ENCODE measurements around the gene CBFA2T3.
"Not testable (repeated sequence)": the region's sequence is repeated elsewhere in the genome, so short reads cannot be mapped to it uniquely, and the experiment has no call there.

CBFA2T3 gene

DNA sequence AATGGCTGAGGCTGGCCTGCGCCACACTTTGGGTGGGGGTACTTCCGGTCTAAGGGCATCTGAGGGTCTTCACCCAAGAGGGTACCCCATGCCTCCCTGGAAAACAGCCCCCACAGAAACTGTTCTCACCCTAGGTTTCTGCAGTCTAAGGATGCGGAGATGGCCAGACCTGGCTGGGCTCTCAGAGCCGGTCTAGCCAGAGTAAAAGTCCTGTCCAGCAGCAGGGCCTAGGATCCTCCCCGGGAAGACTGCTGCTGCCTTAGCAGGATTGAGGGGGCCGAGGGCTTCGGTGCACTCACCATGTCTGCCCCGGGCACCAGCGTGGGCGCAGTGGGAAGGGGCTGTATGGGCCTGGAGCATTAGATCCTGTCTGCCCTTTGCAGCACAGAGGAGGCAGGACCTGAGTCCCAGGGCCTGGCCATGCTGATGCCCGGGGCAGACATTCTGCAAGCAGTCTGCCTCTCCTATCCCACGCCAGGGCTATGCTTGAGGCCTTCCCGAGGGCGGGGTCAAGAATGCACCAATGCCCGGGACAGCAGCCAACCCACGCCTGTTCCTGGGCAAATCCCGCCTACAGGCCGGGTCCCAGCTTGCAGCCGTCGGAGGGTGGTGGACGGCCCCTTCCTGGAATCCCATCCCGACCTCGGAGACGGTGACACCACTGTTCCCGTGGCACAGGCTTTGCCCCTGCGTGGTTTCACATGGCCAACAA, 54.7 kb downstream of the CBFA2T3 start:
- DNase-seq, result peak; percentile 74

DNA sequence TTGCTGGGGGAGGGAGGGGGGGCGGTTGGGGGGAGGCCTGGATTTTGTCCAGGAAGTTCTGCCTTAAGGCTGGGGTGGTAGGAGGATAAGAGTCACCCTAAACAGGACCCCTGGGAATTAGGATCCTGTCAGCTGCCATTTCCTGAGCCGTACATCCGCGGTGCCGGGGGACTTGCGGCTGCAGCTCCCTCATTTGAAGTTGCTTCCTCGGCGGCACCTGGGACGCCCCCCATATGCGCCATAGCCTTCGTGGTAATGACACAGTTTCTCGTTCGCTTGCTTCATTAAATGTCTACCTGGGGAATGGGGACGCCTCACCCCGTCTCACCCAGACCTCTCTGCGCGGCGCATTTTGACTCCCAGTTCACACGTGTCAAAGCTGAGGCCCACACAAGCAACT, 55.4 kb downstream of the CBFA2T3 start:
- DNase-seq, result no peak

DNA sequence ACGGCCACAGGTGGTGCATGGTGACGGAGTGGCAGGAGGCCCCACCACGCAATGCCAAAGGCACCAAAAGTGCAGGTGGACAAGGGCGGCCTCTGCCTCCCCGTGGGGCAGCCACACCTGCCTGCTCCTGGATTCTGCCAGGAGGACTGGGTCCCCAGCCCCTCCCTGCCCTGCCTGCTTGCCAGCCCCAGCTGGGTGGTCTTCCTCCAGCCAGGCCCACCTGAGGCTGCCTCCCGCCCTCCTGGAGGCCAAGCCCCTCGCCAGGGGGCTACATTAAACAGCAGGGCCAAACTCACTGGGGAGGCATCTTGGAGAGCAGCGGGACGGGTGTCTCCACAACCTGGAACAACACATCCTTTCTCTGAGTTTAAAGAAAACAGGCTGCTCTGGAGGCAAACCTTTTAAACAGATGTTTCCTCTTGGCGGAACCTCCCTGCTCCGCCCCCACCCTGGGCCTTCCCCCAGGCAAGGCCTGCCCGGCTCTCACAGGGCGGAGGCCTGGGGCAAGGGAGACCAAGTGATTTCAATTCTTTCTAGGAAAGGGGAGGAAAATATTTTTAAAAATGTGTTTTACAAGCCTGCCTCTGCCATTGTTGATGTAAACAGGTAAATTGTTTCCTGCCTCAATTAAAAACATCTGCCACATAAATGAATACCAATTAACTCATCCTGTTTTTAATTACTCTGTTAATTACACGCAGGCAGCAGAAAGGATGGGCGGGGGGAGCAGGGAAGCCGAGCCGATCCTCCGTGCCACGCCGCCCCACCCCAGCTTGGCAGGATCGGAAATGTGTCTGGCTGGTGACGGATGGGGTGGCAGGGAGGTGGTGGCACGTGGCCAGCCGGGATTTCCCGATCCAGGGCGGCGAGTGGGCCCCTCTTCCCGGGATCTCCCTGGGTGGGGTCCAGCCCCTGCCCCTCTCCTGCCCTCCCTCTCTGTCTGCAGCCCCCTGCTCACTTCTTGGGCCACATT, 56.1 kb downstream of the CBFA2T3 start:
- peak; percentile 65 for DNase-seq

DNA sequence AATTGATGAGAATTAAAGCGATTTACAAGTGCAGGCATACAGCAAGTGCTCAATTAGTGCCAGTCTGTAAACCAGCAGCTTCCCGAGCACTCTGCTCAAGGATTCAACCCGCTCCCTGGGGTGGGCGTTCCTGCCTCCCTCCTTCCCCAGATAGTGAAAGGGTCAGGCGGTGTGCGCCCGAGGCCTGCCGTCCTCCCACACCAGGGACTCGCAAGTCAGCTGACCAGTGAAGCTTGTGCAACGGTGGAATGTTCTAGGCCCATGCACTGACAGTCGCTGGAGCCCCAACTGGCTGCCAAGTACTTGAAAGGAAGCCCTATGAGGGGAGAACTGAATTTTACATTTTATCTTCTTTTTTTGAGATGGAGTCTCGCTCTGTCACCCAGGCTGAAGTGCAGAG, 57.1 kb downstream of the CBFA2T3 start:
- no peak for DNase-seq

DNA sequence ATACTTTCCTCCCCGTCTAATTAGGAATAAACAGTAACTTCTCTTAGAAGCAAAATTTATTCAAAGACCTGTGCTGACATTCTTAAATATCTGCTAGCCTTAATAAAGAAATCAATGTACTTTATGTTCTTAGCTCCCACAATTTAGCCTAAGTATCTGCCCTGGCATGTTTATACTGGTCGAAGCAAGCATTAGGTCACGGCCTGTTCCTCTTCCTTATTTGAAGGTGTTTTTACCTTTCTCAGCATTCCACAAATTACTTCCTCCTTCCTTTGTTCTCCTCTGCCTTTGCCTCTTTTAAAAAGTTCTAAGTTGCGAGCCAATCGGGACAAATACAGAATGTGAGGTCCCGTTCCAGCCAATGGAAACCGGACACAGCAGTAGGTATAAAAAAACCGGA, 58.1 kb downstream of the CBFA2T3 start:
- not testable (repeated sequence) for DNase-seq

DNA sequence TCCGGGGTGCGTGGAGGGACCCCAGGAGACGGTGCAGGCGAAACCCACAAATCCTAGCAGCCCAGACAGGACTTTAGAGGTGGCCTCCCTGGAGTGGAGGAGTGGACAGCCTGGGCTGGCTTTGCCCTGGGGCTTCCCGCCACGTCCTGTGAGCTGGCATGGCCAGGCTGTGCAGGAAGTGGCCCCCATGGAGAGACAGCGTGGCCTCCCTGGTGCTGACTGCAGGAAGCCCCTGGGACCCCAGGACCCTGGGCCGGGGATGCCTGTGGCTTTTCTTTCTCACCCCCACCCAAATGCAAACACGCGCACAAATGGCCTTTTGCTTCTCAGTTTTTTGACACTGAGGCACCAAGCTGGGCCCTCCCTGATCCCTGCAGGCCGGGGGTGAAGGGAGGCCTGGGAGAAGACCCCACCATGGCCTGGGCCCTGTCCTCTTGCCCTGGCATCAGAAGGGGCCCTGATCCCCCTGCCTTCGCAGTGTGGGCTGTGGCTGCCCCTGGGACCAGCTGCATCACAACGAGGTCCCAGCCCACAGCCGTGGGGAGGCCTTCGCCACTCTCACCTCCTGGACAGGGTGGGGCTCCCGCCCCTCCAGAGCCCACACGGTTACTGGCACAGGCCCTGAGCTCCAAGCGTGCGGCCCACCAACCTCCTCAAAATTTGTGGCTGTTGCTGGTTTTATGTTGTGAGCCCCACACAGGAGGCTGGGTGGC, 58.9 kb downstream of the CBFA2T3 start:
- no peak for DNase-seq

DNA sequence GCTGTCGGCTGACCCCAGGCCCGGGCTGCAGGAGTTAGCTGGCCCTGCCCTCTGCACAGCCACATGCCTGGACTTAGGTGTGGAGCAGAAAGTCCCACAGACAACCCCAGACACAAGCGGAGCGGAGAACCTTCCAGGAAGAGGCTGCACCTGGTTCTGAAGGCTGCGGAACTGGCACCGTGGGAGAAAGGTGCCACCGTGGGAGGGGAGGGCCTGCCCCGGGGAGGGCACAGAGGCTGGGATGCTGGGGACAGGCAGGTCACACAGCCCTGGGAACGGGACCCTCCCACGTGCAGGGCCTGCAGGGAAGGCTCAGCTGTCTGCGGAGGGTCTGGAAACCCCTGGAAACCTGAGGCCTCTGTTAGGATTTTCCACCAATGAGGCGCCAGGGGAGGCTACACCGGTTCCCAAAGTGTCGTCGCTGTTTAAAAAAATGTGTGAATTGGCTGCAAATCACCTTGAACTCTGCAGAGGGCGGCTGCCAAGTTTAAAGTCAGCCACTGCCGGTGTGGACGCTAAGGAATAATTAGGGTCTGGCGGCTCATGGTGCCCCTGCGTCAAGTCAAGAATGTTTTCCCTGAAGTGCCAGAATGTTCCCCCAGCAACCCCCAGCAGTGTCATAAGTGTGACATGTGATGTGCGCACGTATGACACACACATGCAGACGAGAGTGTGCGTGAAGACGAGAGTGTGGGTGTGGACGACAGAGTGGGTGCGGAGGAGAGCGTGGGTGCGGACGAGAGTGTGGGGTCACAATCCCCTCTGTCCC, 59.7 kb downstream of the CBFA2T3 start:
- no peak for DNase-seq

DNA sequence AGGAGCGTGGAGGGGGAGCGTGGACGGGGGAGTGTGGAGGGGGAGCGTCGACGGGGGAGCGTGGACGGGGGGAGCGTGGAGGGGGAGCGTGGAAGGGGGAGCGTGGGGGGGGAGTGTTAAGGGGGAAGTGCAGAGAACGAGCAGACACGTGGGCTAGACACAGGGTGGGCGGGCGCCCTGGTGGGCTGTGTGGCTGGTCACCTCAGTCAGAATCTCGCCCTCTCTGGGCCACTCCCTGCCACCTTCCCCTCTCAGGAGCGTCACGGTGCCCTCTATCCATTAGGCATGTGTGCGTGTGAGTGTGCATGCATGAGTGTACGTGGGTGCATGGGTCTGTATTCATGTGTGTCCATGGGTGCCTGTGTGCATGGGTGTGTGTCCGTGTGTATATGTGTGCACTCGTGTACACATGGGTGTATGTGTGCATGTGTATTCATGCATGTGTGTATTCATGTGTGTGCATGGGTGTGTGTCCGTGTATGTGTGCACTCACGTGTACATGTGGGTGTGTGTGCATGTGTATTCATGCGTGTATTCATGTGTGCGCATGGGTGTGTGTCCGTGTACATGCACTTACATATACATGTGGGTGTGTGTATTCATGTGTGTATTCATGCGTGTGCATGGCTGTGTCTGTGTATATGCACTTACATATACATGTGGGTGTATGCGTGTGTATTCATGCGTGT, 61.2 kb downstream of the CBFA2T3 start:
- DNase-seq, result no peak

DNA sequence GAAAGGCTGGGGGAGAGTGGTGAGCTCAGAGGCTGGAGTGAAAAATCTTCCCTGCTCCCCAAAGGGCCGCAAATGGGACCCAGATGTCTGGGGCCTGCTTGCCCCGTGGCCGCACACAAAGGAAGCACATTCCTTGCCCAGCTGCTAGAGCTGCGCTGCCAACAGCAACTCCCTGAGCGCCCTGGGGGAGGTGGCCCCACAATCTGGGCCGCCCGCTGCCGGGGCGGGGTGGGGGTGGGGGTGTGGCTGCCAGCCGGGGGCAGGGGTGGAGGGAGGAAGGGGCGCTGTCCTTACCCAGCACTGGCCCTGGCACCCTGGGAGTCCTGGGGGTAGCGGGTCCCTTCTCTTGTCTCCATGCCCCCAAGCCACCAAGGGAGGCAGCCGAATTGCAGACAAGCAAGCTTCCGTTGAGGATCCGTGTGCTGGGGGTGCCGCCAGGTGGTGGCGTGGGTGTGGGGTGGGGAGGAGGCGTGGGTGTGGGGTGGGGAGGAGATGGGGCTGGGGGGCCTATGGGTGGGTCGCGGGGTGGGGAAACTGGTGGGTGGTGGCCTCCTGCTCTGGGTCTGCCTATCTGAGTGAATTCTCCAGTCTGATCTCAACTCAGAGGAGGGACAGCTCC, 62.1 kb downstream of the CBFA2T3 start:
- DNase-seq, result peak; percentile 87

DNA sequence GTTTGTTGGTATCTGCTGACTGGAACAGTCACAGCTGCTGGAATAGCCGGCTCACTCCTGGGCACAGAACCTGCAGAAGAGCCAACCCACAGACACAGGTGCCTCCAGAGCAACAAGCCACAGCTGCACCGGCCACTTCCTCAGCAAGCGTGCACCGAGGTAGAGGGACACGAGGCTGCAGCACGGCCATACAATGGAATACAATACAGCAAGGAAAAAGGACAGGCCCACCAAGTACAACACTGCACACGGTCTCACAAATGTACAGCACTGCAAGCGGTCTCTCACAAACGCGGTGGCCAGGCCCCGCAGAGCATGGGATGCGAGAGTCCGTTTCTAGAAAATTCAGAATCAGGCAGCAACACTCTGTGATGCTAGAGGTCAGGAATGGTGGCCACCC, 63.1 kb downstream of the CBFA2T3 start:
- DNase-seq, result no peak

DNA sequence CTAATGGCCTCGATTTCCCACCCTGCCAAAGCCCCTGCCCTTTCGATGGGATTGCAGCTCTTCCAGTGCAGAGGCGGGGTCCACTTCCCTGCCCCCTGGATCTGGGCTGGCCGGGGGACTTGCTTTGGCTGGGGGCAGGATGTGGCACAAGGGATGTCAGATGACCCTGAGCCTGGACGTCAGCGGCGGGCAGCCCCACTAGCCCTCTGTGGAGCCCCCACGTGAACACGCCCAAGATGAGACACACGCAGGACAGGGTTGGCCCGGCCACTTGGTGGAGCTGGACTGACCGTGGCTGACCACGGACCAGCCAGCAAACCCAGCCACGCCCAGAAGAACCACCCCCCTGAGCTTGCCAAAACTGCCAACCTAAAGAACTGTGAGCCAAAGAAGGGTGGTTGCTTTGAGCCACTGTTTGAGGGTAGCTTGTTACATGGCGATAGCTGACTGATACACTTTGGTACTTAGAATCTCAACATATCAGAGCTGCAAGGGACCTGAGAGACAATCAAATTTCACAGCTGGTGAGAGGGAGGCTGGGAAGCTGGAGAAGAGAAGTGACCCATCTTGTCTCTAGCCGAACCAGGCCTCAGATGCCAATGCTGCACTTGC, 63.9 kb downstream of the CBFA2T3 start:
- no peak for DNase-seq

DNA sequence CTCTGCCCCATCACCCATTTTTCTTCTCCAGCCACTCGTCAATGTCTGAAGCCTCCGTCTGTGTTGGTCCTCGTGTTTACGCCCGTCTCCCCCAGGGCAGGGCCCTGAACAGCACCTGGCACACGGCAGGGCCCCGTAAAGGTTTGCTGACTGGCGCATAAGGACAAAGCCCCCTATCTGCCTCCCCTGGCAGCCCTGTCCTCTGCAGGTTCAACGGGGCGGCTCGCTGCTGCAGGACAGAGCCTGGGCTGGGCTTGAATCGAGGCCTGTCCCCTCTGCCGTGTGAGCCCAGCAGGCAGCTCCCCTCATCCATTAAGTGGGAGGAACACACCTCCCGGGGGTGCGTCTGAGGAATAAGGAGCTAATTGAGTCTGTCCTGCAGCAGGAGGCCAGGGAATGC, 64.5 kb downstream of the CBFA2T3 start:
- DNase-seq, result no peak

DNA sequence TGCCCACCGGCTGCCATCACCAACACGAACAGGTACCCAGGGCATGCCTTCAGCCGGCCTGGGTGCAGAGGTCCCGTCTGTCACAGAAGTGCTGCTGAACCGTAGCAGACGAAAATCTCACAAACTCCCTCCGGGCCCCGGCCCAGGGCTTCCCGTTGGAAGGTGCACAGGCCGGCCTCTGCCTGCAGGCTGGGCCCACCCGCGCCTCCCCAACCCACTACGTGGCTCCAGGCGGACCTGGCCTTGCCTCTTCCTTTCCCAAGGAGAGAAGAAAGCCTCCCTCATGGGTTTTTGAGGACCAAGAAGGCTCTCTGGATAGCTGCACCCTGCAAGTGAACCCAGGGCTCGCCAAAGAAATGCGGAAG, 65.1 kb downstream of the CBFA2T3 start:
- DNase-seq, result no peak

DNA sequence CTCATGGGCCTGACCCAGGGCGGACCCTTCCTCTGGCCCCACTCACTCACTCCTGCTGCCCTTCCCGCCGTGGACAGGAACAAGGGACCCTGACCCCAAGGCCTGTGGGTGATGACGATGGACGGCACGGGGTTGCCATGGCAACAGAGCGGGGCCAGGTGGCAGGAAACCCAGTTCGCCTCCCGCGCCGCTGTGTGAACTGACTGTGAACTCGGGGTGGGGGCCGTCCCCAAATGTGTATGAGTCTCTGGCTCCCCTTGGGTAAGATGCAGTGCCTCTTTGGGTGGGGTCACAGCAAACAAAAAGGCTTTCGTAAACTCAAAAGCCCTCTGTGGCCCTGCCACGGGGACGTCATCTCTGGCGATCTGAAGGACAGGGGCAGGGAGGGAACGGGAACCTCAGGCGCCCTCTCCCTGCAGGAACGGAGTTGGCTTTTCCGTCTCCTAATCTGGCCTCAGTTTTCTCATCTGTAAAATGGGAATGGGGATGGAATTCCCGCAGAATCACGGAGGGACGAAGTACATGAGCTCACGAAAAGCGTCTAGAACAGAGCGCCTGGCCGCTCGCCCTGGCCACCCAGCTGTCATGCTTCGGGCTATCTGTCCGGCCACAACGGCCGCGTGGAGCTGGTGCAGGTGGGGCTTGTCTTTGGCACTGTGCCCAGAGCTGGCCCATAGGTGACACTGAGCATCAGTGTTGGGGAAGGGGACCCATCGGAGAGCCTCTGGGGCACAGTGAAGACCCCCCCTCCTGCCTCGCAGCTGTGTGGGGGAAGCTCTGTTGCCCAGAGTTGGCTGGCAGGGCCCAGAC, 65.7 kb downstream of the CBFA2T3 start:
- DNase-seq, result no peak

DNA sequence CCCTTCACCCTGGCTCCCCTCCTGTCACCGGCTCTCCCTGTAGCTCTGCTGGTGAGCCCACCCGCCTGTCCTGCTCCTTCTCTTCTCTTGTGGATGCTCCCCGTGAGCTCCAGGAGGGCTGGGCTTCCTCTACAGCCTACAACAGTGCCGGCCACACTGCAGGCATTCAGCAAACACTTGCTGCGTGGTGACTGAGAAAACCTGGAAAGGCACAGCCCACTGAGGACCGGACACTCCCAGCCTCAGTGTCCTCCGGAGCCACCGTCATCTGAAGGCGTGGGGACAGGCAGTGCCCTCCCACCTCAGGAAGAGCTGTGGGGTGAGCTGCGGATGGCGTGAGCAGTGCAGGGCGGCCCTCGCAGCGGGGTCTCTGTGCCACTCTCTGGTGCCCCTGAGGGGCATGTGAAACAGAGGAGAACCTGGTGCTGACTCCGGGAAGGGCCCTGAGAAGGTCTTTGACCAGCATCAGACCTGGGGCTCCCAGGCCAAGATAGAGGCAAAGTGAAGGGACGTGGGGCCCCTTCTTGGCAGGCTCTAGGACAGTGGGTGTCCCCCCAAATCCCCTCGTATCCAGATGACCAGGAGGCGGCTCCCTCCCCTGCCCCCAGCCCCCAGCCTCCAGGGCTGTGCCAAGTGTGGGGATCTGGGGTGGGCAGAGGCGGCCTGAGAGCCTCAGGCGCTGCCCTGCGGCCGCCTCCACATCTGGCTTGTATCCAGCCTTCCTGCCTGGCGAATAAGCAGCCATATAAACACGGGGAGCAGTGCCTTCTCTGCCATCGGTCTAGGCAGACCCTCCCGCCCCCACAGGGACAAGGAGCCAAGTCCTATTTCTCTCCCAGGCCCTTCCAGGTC, 66.5 kb downstream of the CBFA2T3 start:
- DNase-seq, result no peak

DNA sequence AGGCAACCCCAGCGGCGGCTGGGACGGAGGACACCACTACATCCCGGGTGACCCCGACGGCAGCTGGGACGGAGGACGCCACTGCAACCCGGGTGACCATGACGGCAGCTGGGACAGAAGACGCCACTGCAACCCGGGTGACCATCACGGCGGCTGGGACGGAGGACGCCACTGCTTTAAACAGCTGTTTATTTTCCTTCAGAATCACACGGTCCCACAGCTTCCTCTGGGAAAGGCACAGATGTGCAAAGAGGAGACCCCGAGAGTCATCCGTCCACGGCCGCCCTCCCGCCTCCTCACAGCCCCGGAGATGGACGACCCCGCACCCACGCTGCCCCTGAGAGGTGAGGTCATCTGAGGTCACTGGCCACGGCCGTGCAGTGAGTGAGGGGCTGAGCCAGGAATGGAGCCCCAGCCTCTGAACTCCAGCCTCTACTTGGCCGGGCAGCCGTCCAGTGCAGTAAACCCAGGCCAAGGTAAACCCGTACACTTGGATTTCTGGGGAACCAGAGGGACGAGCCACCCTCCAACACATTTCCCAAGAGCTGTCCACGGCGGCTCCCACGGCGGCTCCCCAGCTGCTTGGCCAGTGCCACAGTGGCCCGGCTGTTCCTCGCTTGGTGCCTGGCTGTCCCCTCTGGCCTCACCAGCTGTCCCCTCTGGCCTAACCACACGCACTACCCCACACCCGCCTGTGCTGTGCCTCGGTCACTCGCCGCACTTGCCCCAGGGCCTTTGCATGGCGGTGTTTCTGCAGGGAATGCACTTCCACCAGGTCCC, 67.4 kb downstream of the CBFA2T3 start:
- no peak for DNase-seq

DNA sequence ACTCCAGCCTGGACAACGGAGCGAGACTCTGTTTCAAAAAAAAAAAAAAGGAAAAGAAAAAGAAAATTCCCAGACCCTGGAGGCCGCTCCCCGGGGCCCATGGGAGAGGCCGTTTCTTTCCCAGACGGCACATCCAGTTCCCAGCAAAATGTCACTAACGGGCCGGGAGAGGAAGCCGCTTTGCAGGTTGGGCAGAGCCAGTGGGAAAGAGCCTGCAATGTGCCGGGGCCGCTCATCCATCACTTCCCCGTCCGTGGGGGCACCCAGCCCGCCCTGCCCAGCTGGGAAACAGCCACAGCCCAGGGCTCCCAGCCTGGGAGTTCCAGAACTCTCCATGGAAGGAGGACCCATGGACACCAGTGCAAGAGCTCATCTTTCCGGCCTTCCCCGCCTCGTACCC, 68.7 kb downstream of the CBFA2T3 start:
- no peak for DNase-seq

DNA sequence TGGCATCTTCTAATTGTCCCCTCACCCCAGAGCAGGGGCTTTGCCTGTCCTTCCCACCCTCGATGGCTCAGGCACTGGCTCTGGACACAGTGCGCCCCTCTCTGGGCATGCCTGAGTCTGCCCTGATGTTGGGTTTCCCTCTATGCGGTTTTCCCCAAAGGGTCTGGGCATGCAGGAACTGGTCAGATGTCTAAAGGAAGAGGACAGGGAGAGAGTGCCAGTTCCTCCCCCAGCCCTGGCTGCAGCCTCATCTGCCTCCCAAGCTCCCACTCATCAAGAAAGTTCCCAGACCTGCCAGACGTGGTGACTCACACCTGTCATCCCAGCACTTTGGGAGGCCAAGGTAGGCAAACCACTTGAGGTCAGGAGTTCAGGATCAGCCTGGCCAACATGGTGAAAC, 69.2 kb downstream of the CBFA2T3 start:
- DNase-seq, result no peak
